ENCODE measurements around the gene C11orf97.

DNA sequence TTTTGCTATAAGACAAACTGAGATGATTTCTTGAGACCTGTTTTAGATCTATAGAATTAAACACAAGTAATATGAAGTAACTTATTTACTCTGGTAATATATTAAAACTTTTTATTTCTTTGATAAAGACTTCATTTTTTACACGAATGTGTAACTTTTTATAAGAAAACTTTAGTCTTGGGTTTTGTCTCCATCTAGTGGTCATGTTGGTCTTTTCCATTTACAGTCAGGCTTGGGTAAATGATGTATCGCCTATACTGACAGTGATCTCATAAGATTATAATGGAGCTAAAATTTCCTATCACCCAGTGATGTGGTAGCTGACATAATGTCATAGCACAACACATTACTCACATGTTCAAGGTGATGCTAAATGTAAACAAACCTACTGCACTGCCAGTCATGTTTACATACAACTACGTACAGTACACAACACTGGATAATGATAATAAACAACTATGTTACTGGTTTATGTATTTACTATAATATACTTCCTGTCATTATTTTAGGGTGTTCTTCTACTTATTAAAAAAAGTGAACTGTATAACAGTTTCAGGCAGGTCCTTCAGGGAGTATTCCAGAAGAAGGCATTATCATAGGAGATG is 7.5 kb upstream of the C11orf97 start:
- TF ChIP-seq TAF1 (IDR thresholded peaks at IDR 0.05; ENCODE audit: low read depth, low read length) (no peak), ZNF274 (IDR thresholded peaks at IDR 0.05; ENCODE audit: borderline replicate concordance, extremely low read depth, low read length) (no peak), CREB1 (IDR thresholded peaks at IDR 0.05) (no peak), POLR2AphosphoS5 (IDR thresholded peaks at IDR 0.05; ENCODE audit: low read depth, low read length) (no peak), KDM1A (IDR thresholded peaks at IDR 0.05; ENCODE audit: borderline replicate concordance, low read length) (no peak), KDM5A (IDR thresholded peaks at IDR 0.05; ENCODE audit: low read length) (no peak), GTF2F1 (IDR thresholded peaks at IDR 0.05; ENCODE audit: borderline replicate concordance, low read depth, low read length) (no peak), RBBP5 (IDR thresholded peaks at IDR 0.05; ENCODE audit: borderline replicate concordance, low read depth, low read length) (no peak), TEAD4 (IDR thresholded peaks at IDR 0.05; ENCODE audit: low read depth, low read length) (no peak), RFX5 (IDR thresholded peaks at IDR 0.05; ENCODE audit: borderline replicate concordance, low read depth, low read length) (no peak), EP300 (IDR thresholded peaks at IDR 0.05; ENCODE audit: borderline replicate concordance in 1 of 2, low read depth in 2 of 2, low read length in 2 of 2) (no peak)
- TF ChIP-seq, protein P1, sequence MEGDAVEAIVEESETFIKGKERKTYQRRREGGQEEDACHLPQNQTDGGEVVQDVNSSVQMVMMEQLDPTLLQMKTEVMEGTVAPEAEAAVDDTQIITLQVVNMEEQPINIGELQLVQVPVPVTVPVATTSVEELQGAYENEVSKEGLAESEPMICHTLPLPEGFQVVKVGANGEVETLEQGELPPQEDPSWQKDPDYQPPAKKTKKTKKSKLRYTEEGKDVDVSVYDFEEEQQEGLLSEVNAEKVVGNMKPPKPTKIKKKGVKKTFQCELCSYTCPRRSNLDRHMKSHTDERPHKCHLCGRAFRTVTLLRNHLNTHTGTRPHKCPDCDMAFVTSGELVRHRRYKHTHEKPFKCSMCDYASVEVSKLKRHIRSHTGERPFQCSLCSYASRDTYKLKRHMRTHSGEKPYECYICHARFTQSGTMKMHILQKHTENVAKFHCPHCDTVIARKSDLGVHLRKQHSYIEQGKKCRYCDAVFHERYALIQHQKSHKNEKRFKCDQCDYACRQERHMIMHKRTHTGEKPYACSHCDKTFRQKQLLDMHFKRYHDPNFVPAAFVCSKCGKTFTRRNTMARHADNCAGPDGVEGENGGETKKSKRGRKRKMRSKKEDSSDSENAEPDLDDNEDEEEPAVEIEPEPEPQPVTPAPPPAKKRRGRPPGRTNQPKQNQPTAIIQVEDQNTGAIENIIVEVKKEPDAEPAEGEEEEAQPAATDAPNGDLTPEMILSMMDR (IDR thresholded peaks at IDR 0.05; ENCODE audit: control extremely low read depth in 1 of 3, insufficient read depth in 1 of 3, low read depth in 1 of 3, low read length in 3 of 3) = peak in 2 of 3 experiments; percentile 26 to 51; a peak in 2 of 4 replicates
- TF ChIP-seq, protein P2, sequence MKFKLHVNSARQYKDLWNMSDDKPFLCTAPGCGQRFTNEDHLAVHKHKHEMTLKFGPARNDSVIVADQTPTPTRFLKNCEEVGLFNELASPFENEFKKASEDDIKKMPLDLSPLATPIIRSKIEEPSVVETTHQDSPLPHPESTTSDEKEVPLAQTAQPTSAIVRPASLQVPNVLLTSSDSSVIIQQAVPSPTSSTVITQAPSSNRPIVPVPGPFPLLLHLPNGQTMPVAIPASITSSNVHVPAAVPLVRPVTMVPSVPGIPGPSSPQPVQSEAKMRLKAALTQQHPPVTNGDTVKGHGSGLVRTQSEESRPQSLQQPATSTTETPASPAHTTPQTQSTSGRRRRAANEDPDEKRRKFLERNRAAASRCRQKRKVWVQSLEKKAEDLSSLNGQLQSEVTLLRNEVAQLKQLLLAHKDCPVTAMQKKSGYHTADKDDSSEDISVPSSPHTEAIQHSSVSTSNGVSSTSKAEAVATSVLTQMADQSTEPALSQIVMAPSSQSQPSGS (IDR thresholded peaks at IDR 0.05; ENCODE audit: low read length) = no peak

Data from H1 (cell line).